GM12865 (cell line): ENCODE results near the gene SPPL2A.

Source experiments
- DNase-seq: peaks from one replicate; pipeline ENCODE4 v3.0.0; 2010; ENCODE audit warnings: low read depth
- H3K4me3 ChIP-seq: 2 replicates; pipeline ENCODE4 v1.5.1; 2011; ENCODE audit warnings: mild to moderate bottlenecking, low read depth, low read length, control low read depth
- TF ChIP-seq, protein P1 (sequence below): IDR thresholded peaks from 2 replicates; pipeline ENCODE4 v1.5.1; 2011; ENCODE audit warnings: low read length, control low read depth, low read depth, inconsistent platforms; ENCODE audit not compliant: insufficient read depth; ENCODE audit errors: missing control alignments

The SPPL2A gene

DNA sequence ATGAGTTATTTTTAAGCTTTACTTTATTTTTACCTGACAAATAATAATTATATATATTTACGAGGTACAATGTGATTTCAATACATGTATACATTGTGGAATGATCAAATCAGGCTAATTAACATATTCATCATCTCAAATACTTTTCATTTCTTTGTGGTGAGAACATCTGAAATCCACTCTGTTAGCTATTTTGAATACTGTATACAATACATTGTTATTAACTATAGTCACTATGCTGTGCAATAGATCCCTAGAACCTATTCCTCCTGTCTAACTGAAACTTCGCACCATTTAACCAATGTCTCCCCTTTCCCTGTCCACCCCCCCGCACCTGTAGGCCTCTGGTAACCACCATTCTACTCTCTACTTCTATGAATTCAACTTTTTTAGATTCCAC lies 7.9 kb upstream of the SPPL2A start:
- no peak for DNase-seq
- H3K4me3 ChIP-seq: no peak overlapping the region
- TF ChIP-seq, protein P1, sequence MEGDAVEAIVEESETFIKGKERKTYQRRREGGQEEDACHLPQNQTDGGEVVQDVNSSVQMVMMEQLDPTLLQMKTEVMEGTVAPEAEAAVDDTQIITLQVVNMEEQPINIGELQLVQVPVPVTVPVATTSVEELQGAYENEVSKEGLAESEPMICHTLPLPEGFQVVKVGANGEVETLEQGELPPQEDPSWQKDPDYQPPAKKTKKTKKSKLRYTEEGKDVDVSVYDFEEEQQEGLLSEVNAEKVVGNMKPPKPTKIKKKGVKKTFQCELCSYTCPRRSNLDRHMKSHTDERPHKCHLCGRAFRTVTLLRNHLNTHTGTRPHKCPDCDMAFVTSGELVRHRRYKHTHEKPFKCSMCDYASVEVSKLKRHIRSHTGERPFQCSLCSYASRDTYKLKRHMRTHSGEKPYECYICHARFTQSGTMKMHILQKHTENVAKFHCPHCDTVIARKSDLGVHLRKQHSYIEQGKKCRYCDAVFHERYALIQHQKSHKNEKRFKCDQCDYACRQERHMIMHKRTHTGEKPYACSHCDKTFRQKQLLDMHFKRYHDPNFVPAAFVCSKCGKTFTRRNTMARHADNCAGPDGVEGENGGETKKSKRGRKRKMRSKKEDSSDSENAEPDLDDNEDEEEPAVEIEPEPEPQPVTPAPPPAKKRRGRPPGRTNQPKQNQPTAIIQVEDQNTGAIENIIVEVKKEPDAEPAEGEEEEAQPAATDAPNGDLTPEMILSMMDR: no peak

DNA sequence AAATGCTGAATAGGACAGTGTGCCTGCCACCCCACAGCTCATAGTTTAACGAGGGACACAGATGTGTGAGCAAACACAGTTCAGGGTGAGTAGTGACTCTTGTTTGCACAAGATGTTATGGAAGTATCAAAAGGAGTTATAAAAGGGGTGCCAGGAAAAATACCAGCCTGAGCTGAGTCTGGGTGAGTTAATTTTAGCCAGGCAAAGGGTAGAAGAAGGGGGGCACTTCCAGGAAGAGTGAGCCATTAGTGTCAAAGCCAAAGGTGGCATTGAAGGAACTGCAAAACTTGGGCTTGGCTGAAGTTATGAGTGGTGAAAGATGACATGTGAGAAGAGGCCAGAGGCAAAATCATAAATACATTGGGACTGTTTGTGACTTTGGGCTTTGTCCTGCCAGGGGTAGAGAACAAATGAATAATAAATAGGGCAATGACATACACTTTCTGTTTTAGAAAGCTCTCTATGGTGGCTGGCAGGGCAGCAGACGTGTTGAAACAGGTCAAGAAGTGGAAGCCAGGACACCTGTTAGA lies 1.9 kb upstream of the SPPL2A start:
- TF ChIP-seq, protein P1: no peak
- no peak overlapping the region for H3K4me3 ChIP-seq
- no peak for DNase-seq

DNA sequence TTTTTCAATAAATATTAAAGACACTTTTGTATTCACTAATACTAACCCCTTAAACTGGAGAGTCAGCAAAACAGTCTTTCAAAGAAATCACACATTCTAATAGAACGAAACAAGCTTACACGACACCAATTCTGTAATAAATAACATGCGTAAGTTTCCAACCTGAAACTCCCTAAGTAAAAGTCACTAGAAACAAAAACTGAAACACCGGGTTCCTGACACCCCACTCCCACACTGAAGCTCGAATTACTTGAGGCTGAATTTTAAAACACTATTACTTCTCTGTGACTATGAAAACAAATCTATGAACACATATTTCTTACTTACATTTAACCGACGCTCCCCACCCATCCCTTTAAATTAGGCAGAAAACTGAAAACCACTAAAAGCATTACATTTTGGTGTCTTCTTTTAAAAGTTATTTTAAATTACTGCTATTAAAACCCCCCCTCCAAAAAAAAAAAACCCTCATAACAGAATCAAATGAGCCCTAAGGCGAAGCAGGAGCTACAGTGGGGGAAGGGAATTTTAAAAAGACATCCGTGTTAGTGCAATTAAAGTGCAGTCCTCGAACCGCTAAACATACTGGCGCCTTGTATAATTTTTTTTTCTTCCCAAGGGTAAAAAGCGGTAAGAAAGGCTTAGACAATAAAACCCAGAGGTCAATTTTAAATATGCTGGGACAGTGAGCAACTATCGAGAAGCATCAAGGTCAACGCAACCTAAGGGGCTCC lies 878 bp downstream of the SPPL2A start:
- DNase-seq: peak; percentile 75
- TF ChIP-seq, protein P1: no peak
- peak overlapping the region; percentile 73 for H3K4me3 ChIP-seq

DNA sequence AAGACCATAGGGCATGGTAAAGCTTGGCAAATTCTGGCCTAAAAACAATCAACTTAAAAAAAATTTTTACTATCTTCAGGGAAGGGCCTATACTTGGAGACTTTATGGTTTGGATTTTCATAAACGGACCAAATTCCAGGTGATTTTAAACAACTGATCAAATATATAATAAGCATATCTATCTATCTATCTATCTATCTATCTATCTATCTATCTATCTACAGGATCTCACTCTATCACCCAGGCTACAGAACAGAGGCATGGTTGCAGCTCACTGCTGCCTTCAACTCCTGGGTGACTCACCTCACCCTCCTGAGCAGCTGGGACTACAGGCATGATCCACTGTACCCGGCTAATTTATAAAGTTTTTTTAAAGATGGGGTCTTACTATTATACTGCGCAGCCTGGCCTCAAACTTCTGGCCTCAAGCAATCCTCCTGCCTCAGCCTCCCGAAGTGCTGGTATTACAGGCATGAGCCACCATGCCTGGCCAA lies 6.7 kb downstream of the SPPL2A start:
- TF ChIP-seq, protein P1: no peak
- no peak overlapping the region for H3K4me3 ChIP-seq
- DNase-seq: no peak

GRCh38 chr15:50753463-50753862 lies 12.0 kb downstream of the SPPL2A start:
- TF ChIP-seq, protein P1: no peak
- no peak for DNase-seq
- H3K4me3 ChIP-seq: no peak overlapping the region

- TF ChIP-seq, protein P1: no peak
- no peak for DNase-seq
- H3K4me3 ChIP-seq: no peak overlapping the region
These were observed 14.1 kb downstream of the SPPL2A start for GRCh38 chr15:50751394-50751793.
